Stimulated activated CD8-positive, alpha-beta memory T cell treated with anti-CD3 and anti-CD28 coated beads, Interleukin-7, amount 100 ng/mL, for 1 hour (primary cell): ENCODE results near the gene WWOX.

Experiments
- DNase-seq, 2 donors: peaks; one replicate each; pipeline ENCODE4 v3.0.0-alpha.2; 2020; ENCODE audit warnings: low read depth in 2 of 2

WWOX gene

GRCh38 chr16:78796221-78796866, 696.9 kb downstream of the WWOX start:
- DNase-seq: no peak

- DNase-seq: no peak
Measured at GRCh38 chr16:78799429-78799828, 700.0 kb downstream of the WWOX start.

GRCh38 chr16:78800523-78800922, 701.1 kb downstream of the WWOX start:
- no peak for DNase-seq

- DNase-seq: no peak
Measured at GRCh38 chr16:78804058-78804735, 704.7 kb downstream of the WWOX start.

GRCh38 chr16:78805556-78805955, 706.1 kb downstream of the WWOX start:
- DNase-seq: no peak

- no peak for DNase-seq
Measured at GRCh38 chr16:78811247-78811646, 711.8 kb downstream of the WWOX start.

- DNase-seq: no peak
Measured at GRCh38 chr16:78812582-78812981, 713.1 kb downstream of the WWOX start.

GRCh38 chr16:78813661-78814311, 714.3 kb downstream of the WWOX start:
- no peak for DNase-seq

- no peak for DNase-seq
Measured at GRCh38 chr16:78815713-78816112, 716.3 kb downstream of the WWOX start.

- no peak for DNase-seq
Measured at GRCh38 chr16:78816499-78817195, 717.2 kb downstream of the WWOX start.

GRCh38 chr16:78817200-78817739, 717.8 kb downstream of the WWOX start:
- no peak for DNase-seq

- DNase-seq: no peak
Measured at GRCh38 chr16:78821335-78821734, 721.9 kb downstream of the WWOX start.

GRCh38 chr16:78822509-78822908, 723.1 kb downstream of the WWOX start:
- DNase-seq: no peak

- no peak for DNase-seq
Measured at GRCh38 chr16:78823027-78823426, 723.6 kb downstream of the WWOX start.

- DNase-seq: no peak
Measured at GRCh38 chr16:78829280-78829679, 729.8 kb downstream of the WWOX start.

- DNase-seq: no peak
Measured at GRCh38 chr16:78830599-78830998, 731.1 kb downstream of the WWOX start.

GRCh38 chr16:78832100-78832499, 732.6 kb downstream of the WWOX start:
- DNase-seq: no peak

- DNase-seq: no peak
Measured at GRCh38 chr16:78836802-78837491, 737.5 kb downstream of the WWOX start.

GRCh38 chr16:78837706-78838105, 738.3 kb downstream of the WWOX start:
- no peak for DNase-seq

- no peak for DNase-seq
Measured at GRCh38 chr16:78838276-78838675, 738.8 kb downstream of the WWOX start.

- DNase-seq: no peak
Measured at GRCh38 chr16:78842950-78843349, 743.5 kb downstream of the WWOX start.

GRCh38 chr16:78843978-78844377, 744.5 kb downstream of the WWOX start:
- no peak for DNase-seq
